ENCODE measurements around the gene RIPK3.
"Not testable (repeated sequence)": the region's sequence is repeated elsewhere in the genome, so short reads cannot be mapped to it uniquely, and the experiment has no call there.

RIPK3 gene

DNA sequence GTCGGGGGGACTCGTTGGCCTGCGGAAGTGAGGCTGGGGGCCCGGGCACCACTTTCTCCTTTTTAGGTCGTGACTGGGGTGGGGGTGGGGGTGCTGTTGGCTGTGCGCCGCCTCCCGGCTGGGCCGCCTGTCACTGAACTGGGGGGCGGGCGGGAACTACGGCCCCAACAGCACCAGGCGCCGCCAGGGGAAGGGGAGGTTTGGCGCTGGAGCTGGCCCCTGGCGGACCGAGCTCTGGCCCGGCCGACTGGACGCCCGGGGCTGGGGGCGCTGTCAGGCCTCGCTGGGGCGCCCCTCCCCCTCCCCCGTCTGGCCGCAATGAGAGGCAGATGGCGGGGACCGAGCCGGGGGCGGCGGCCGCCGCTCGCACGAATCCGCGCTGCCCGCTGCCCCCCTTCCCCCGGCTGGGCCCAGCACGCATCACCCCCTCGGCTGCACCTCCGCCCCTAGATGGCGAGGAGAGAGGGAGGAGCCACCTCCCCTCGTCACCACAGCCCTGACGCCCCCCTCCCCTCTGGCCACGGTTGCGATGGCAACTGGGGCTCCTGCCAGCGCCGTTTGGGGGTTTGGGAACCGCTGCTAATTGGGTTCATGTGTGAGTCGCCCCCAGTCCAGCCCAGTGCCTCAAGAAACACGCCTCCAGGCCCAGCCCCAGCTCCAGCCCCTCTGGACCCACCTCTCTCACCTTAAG lies 28.9 kb upstream of the RIPK3 start:
- peak; percentile 40 for DNase-seq

DNA sequence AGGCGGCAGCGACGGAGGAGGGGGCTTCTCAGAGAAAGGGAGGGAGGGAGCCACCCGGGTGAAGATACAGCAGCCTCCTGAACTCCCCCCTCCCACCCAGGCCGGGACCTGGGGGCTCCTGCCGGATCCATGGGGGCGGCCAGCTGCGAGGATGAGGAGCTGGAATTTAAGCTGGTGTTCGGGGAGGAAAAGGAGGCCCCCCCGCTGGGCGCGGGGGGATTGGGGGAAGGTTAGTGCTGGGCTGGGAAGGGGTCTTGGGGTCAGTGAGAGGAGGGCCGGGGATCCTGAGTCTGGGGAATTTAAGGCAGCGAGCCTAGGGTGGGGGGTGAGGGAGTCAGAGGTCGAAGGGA lies 28.4 kb upstream of the RIPK3 start:
- DNase-seq, result no peak

DNA sequence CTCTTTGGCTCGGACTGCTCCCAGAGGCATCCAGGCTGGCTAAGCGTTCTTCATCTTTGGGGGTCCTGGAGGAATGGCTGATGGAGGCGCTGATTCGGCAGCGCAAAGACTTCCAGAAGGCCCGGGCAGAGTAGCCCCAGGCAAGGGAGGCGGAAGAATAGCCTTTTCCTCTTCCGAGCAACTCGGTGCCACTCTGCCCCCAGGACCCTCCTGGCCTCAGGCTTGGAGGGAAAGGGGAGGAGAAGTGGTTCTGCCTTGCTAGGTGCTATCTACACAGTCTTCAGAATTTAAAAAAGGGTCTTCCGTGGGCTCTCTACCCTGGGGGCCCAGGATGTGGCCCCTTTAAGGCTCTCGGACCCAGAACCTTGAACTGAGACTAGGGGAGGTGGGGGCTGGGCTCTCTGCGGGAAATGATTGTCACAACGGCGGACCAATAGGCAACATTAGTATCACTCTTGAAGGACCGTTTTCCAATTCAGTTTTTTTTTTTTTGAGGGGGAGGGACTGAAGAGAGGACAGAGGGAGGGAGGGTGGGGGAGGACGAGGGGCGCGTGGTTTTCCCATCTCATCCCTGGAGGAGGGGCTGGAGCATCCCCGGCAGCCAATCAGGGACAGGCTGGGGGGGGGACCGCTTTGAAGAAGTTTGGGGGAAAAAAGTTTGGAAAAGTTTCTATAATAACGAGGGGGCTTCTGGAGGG lies 27.9 kb upstream of the RIPK3 start, which contains the start of gene NFATC4:
Gene NFATC4 (plus strand): TSS at position 671 of the 698 bp plus-strand sequence. CDS start 157 bp downstream, outside the sequence.
- DNase-seq, result peak; percentile 65

- DNase-seq, result peak; percentile 80
Observed at GRCh38 chr14:24366721-24367513, 27.1 kb upstream of the RIPK3 start.

DNA sequence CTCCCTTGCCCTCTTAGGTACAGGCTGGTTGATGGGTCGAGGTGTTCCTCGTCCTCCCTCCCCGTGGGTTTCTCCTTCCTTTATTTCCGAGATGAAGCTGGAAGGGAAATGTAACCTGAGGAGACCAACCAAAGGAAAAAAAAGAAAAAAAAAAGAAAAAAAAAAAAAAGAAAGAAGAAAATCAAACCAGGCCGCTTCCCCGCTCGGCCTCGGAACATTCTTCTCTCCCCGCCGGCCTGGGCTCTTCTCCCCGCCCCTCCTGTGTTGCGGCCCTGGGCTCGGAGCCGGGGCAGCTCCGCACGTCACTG lies 26.6 kb upstream of the RIPK3 start:
- DNase-seq, result no peak

GRCh38 chr14:24365600-24366412 lies 26.0 kb upstream of the RIPK3 start:
- peak; percentile 92 for DNase-seq

- DNase-seq, result no peak
Observed at GRCh38 chr14:24364841-24365240, 25.1 kb upstream of the RIPK3 start.

- DNase-seq, result no peak
Observed at GRCh38 chr14:24363401-24363800, 23.6 kb upstream of the RIPK3 start.

DNA sequence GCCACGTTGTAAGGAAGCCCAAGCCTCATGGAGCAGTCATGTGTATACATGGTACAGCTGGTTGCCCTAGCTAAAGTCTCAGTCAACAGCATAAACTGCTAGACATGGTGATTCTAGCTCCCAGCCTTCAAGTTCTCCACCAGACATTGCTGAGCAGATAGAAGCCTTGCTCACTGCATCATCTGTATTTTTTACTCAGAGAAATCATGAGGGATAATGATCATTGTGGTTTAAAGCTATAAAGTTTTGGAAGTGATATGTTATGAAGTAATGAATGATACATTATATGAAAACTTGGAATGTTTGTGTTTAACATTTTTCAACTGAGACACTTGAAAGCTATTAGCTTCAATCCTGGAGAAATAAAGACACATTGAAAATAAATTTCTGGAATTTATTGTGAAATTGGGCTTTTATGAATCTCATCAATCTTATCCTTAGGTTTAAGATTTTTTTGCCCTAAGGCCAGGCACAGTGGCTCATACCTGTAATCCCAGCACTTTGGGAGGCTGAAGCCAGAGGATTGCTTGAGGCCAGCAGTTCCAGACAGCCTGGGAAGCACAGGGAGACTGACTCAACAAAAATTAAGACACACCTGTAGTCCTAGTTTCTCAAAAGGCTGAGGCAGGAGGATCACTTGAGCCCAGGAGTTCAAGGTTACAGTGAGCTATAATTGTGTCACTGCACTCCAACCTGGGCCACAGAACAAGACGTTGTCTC lies 22.6 kb upstream of the RIPK3 start:
- DNase-seq, result no peak

- DNase-seq, result no peak
Observed at GRCh38 chr14:24361326-24361725, 21.5 kb upstream of the RIPK3 start.

GRCh38 chr14:24360281-24360680 lies 20.5 kb upstream of the RIPK3 start:
- DNase-seq, result no peak

- no peak for DNase-seq
Observed at GRCh38 chr14:24356208-24356607, 16.4 kb upstream of the RIPK3 start.

- DNase-seq, result no peak
Observed at GRCh38 chr14:24355009-24355408, 15.2 kb upstream of the RIPK3 start.

GRCh38 chr14:24354482-24354825 lies 14.7 kb upstream of the RIPK3 start:
- DNase-seq, result not testable (repeated sequence)

- no peak for DNase-seq
Observed at GRCh38 chr14:24353559-24354481, 14.0 kb upstream of the RIPK3 start.

- no peak for DNase-seq
Observed at GRCh38 chr14:24351517-24351916, 11.7 kb upstream of the RIPK3 start.

- no peak for DNase-seq
Observed at GRCh38 chr14:24349742-24350141, 10.0 kb upstream of the RIPK3 start.

- DNase-seq, result no peak
Observed at GRCh38 chr14:24348186-24348585, 8.4 kb upstream of the RIPK3 start.

DNA sequence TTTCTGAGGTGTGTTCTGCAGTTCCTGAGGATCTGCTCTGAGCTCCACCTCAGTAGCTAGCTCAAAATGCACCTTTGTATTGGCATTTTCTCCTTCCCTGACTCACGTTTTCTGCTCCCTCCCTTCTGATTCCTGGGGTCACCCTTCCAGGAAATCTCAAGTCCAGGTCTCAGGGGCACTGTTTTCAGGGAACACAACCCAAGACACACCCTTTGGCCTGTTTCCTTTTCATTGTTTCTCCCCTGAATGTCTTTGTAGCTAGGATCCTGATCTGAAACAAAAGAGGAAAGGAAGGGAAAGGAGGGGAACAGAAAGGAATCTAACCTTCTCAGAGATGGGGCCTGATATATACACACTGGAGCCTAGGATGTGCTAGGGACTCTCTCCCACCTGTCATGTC lies 7.3 kb upstream of the RIPK3 start:
- DNase-seq, result no peak

- DNase-seq, result no peak
Observed at GRCh38 chr14:24343795-24344660, 4.2 kb upstream of the RIPK3 start.
